Activated CD8-positive, alpha-beta memory T cell treated with anti-CD3 and anti-CD28 coated beads for 4 hours (primary cell): Measurements from ENCODE around the gene ARHGAP33.
"Not testable (repeated sequence)": the region's sequence is repeated elsewhere in the genome, so short reads cannot be mapped to it uniquely, and the experiment has no call there.

Experiments used
- DNase-seq, 2 donors: peaks; one replicate each; pipeline ENCODE4 v3.0.0-alpha.2; 2020; ENCODE audit warnings: low read depth in 2 of 2

Gene ARHGAP33

DNA sequence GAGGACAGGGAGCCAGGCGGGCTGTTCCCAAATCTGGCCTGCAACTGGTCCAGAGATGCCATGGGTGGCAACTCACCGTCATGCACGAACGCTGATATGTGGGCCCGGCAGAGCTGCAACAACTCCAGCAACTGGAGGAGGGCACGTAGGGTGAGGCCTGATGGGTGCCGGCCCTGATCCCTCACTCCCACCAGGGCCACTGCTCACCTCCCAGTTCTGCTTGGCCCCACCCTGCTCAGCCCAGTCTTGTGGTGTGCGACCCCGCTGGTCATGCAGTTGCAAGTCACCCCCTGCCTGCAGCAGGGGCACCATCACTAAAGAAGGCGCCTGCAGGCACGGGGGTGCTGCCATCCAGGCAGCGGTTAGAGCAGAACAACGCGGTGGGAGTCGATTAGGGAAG, 16.9 kb downstream of the ARHGAP33 start:
- no peak for DNase-seq

DNA sequence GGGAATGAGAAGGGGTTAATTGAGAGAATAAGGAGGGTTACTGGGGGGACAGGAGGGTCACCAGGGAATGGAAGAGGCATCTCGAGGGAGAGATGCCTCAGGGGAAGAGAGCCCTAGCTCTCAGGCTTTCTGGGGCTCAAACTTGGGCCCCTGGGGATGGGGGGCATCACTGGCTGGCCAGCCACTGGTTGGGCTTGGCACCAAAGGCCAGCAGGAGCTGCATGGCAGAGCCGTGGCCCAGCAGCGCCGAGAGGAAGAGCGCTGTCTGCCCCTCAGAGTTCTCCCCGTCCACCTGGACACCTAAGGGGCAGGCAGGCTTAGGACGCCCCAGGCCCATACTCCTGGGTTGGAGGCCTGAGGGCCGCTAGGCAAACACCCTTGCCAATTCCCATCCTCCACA, 17.5 kb downstream of the ARHGAP33 start:
- DNase-seq, result no peak

DNA sequence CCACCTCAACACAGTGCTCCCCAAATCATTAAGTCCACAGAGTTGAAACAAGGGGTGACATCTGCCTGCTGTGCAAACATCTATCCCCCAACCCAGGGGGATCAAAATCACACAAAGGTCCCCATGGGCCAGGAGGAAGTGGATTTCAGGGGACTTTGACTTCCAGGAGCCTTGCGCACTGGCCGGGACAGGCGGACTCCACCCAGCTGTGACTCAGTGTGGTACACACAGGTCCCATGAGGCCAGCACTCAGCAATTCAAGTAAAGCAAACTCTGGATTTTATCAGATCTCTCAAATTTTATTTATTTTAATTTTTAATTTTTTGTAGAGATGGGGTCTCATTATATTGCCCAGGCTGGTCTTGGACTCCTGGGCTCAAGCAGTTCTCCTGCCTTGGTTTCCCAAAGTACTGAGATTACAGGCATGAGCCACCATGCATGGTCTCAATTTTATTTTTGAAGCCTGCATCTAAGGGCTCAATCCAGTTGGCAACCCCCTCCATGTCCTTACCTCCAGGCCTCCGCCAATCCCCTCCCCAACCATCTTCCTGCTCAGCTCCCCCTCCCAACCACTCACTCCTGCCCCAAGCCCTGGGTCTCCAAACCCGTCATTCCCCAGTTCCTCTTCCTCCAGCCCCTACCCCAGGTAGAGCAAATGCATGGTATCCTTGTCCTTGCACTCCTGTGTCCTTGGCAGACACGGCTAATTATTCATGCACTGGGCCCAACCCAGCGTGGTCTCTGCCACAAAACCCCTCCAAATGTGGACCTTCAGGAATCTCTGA, 18.2 kb downstream of the ARHGAP33 start:
- DNase-seq, result no peak

DNA sequence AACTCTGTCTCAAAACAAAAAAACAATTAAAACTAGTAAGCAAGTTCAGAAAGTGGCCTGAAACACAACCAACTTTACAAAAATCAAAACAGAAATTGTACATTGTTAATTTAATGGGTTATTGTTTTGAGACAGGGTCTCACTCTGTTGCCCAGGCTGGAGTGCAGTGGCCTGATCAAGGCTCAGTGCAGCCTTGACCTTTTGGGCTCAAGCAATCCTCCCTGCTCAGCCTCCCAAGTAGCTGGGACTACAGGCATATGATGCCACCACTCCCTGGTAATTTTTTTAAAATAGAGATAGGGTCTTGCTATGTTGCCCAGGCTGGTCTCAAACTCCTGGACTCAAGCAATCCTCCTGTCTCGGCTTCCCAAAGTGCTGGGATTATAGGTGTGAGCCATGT, 20.2 kb downstream of the ARHGAP33 start:
- not testable (repeated sequence) for DNase-seq

- DNase-seq, result no peak
Measured at GRCh38 chr19:35796645-35797542, 21.5 kb downstream of the ARHGAP33 start.

- no peak for DNase-seq
Measured at GRCh38 chr19:35797663-35798062, 22.3 kb downstream of the ARHGAP33 start.

DNA sequence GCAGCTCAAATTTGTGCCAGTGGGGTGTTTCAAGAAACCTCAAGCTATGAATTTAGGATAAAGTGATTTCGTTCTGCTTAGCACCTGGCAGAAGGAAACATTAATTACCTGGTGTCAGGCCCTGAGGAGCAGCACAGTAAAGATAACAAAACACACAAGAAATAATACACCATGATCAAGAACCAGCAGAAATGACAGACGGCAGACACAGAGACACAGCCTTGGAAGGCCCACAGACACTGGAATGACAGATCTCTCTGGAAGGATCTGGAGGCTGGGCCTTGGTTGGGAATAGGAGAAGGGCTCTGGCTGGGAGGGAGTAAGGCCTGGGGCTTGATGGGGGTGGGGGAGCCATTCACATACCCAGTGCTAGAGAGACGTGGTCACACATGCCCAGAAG, 26.5 kb downstream of the ARHGAP33 start:
- DNase-seq, result no peak

DNA sequence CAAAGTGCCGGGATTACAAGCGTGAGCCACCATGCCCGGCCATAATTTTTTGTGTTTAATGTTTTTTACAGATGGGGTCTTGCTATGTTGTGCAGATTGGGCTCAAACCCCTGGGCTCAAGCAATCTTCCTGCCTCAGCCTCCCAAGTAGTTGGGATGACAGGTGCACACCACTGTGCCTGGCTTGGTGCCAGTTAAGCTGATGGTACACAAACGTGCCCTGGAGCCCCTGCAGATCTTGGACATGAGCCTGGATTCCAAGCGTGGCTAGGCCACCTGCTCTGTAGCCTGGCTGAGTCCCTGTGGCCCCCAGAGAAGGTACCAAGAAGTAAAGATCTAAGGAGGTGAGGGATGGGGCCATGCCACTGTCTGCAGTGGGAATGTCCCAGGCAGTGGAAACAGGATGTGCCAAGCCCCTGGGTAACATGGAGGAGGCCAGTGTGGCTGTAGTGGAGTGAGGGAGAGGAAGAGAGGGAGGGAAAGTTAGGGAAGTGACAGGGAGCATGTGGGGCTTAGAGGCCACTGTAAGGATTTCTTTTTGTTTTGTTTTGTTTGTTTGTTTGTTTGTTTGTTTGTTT, 30.2 kb downstream of the ARHGAP33 start:
- DNase-seq, result no peak

DNA sequence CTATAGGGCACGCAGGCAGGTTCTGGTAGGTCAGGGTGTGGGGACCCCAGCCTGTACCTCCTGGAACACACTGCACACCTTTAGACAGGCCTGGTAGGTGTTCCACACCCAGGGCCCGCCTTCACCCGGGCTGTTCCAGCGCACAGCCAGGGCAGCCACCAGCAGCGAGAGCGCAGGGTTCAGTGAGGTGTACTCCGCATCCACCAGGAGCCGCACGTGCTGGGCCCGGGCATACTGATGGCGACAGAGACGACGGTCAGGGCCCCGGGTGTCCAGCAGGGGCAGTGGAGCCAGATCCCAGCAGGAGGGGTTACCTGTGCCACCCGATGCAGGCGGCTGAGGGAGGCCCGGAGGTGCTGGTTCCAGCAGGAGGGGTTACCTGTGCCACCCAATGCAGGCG, 31.2 kb downstream of the ARHGAP33 start:
- no peak for DNase-seq

GRCh38 chr19:35807633-35808032, 32.3 kb downstream of the ARHGAP33 start:
- no peak for DNase-seq

- no peak for DNase-seq
Measured at GRCh38 chr19:35811317-35812219, 36.2 kb downstream of the ARHGAP33 start.

DNA sequence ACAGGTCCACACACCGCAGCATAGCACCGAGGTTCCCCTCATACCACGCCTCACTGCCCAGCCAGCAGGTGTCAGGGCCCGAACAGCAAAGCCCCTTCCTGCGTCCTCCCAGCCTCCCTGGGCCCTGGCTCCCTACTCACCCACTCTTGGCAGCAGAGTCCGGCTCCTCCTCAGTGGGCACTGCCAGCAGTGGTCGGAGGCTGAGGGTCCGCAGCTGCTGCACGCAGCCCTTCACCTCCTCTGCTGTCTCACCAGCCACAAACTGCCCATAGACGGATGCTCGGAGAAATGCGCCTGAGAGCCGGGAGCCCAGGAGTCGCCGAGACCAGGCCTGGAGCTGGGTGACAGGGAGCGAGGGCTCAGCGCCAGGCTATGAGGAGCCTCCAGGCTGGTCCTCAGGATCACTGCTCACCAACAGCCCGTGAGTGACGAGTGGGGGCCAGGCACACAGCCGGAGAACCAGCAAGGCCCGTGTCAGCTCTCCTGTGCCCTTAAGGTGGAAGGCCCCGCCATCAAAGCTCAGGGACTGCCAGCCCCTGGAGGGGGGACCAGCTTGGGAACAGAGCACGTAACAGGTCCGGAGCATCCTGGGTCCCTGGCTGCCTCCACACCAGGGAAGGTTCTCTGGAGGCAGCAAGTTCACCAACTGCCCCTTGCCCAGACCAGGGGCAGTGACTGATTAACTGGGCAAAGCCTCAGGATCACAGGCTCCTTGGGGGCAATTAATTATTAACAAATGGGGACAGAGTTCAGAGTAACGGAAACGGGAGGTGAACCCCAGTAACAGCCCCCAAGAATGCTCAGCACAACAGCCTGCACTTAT, 37.1 kb downstream of the ARHGAP33 start, which contains the start of gene PRODH2:
Gene PRODH2 (minus strand): TSS at position 626 of the 823 bp plus-strand sequence. CDS start 40 bp downstream, at position 586.
- no peak for DNase-seq

GRCh38 chr19:35813043-35813890, 37.9 kb downstream of the ARHGAP33 start:
- no peak for DNase-seq

DNA sequence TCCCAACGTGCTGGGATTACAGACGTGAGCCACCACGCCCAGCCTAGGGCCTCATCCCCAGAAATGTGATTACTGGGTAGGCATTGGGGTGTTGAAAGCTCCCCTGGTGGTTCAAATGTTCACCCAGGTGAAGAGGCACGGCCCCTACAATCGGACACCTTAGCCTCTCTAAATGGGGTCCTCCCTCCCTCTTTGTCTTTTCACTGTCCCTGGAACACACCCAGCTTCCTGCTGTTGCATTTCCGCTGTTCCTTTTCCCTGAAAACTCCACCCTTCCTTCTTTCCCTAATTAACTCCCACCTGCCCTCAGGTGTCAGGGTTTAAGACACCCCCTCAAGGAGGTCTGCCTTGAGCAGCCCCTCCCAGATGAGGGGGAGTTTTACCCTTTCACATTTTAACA, 40.9 kb downstream of the ARHGAP33 start:
- no peak for DNase-seq

DNA sequence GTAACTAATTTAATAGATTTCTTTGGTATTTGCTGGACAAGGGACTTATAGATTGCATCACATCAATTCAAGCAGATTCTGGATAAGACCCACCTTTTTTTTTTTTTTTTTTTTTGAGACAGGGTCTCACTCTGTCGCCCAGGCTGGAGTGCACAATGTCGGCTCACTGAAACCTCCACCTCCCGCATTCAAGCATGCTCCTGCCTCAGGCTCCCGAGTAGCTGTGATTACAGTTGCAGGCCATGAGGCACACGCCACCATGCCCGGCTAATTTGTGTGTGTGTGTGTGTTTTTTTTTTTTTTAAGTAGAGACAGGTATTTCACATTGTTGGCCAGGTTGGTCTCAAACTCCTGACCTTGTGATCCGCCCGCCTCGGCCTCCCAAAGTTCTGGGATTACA, 41.5 kb downstream of the ARHGAP33 start:
- DNase-seq, result no peak

GRCh38 chr19:35818445-35818844, 43.1 kb downstream of the ARHGAP33 start:
- no peak for DNase-seq

DNA sequence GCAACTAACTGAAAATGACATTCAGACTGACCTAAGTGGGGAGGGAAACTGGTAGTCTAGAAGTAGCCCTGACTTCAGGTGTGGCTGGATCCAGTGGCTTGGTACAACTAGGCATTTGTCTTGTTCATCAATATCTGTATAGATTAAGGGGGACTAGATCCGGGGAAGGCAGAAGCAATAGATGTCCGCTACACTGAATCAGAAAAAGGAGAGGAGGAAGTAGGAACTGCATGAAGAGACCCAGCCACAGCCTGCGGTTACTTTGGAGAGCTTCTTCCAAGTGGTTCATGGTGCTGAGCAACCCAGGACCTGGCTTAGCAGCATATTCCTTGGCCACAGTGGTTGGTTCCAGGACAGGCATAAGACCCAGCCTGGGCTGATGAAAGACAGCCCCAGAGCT, 47.2 kb downstream of the ARHGAP33 start:
- DNase-seq, result no peak

DNA sequence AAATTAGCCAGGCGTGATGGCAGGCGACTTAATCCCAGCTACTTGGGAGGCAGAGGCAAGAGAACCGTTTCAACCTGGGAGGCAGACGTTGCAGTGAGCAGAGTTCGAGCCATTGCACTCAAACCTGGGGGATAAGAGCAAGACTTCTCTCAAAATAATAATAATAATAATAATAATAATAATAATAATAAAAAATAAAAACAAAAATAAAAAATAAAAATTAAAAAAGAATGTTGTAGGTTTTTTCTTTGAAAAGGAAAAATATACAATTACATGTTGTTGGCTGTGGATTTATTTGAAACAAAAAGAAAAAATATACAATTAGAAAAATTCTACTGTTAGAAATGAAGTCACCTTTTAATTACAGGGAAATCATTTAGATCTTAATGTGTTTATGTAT, 48.8 kb downstream of the ARHGAP33 start:
- DNase-seq, result no peak

- DNase-seq, result no peak
Measured at GRCh38 chr19:35828692-35829301, 53.4 kb downstream of the ARHGAP33 start.
